Activated T-cell treated with anti-CD3 and anti-CD28 coated beads for 1 hour (primary cell): Measurements from ENCODE around the gene PEMT.

Source experiments
- DNase-seq: peaks from one replicate; pipeline ENCODE4 v3.0.0-alpha.2; 2020; ENCODE audit warnings: low read depth

PEMT gene

DNA sequence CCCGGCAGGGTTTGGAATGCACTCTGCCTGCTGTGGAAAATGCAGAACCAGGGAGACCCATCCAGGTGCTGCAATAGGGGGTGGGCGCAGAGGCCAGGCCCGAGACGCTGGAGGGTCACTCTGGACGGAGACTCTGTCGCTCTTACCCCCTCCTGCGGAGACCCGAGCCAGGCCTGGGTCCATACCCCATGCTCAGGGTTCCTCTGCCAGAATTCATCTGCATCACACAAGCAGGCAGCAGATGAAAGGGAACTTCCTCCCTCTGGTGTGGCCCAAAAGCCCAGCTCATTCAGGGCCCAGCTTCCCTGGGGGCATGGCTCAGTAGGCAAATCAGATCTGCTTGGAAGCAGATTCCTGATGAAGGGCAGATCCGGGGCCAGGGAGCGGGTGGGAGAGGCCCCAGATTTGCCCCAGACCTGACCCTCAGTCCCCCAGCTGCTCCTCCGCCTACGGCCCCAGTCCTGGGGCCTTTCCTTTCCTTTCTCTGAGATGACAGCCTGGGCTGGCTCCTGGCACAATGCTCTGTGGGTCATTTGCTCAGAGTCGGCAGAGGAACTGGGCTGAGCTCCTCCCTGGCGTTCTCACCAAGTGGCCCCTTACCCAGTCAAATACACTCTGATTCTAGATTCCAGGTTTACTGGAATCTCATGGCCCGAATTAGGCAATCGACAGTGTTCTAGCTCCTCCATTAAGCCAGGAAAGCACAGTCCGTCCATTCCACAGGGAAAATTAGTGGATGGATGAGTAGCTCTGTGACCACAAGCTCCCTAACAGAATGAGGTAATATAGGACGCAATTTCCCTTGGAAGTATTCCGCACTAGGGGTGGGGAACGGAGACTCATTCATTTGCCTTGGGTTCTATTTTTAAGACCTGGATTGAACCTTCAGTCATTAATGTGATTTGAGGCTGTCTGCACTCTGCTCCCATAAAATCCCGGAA, 76.2 kb downstream of the PEMT start:
- no peak for DNase-seq

- no peak for DNase-seq
Measured at GRCh38 chr17:17514361-17514992, 77.0 kb downstream of the PEMT start.

DNA sequence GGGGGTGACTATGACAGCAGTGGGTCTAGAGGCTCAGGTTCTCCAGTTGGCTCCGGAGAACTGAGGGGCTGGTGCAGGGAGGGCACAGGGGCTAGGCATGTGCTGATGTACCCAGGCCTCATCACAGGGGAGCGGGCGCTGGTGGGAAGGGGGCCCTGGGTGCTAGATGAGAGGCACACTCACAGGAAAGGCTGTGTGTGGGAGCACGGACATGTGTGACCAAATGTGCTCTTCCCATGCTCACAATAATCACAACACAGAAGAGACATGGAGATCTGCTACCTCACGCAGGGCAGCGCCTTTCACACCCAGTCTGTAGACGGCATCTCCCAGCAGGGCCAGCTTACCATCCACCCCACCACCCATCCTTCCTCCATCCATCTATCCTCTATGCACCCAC, 77.9 kb downstream of the PEMT start:
- DNase-seq, result no peak

GRCh38 chr17:17512866-17513265, 78.6 kb downstream of the PEMT start:
- DNase-seq, result no peak

DNA sequence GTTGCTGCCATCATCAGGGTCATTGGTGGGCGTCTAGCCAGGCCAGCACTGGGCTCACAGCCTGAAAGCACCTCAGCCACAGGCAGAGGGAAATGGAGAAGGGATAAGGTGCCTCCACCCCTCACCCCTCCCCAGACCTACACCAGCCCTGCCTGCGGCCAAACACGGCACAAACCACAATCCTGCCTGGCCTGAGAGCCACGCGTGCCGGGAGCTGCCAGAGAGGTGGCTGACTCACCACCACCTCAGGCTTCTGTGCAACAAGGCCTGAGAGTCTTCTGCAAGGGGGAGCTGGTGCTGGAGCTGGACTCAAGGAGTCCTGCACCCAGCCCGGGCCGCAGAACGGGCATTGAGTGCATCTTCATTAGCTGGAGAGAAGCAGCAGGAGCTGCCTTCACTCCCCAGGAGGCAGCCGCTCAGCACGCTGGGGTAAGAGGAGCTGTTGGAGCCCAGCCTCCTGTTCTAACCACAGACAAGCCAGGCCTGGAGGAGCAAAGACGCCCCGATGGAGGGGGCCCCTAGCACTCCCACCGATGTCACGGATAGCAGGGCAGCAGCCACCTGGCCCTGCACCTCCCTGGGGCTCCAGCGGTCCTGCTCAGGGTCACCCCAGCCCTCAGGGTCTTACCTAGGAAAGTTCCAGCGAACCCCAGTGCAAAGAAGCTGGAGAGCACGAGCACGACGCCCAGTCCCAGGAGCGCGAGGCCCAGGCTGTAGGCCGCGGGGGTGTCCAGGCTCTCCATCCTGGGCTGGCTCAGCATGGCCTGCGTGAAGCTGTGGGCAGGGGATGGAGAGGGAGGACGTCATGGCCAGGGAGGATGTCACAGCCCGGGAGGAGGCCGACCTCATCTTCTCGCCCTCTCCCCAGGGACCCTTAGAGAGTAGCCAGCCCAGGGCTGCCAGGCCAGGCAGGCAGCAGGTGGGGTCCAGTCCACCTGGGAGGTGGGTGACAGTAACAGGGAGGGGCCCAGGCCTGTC, 79.3 kb downstream of the PEMT start:
- DNase-seq, result no peak

- no peak for DNase-seq
Measured at GRCh38 chr17:17511293-17511741, 80.2 kb downstream of the PEMT start.

DNA sequence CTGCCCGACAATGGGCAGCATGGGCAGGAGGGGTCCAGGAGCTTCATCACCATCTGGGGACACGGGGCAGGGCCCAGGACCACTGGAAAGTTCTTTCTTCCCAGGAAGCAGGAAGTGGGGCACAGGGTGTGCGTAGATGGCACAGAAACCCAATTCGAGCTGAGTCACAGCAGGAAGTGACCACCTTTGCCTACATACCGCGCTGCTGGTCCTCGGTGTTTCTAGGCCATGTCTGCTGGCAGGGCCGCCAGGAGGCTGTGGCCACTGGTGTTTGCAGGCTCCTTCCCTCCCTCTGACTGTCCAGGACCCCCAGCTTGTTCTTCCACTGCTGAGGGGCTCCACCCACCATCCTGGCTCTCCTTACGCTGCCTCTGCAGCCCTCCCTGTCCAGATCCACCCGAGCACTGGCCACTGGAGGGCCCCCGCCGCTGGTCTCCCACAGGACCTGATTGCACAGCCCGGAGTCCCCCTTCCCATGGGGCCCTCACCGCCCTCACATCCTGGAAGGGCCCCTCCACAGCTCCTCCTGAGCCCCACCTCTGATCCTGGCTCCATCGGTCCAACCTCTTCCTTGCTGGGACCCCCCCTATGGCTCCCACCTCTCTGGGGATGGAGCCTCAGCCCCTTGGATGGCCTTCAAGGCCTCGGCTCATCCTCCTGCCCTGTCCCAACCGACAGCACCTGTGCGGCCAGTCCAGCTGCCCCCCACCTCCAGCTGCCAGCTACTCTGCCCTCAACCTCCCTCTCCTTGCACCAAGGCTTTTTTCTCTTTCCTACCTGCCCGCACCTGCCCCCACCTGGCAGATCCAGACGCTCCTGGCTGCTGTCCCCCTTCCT, 80.8 kb downstream of the PEMT start:
- no peak for DNase-seq

GRCh38 chr17:17509601-17510425, 81.7 kb downstream of the PEMT start:
- no peak for DNase-seq

GRCh38 chr17:17508646-17509591, 82.6 kb downstream of the PEMT start:
- no peak for DNase-seq

DNA sequence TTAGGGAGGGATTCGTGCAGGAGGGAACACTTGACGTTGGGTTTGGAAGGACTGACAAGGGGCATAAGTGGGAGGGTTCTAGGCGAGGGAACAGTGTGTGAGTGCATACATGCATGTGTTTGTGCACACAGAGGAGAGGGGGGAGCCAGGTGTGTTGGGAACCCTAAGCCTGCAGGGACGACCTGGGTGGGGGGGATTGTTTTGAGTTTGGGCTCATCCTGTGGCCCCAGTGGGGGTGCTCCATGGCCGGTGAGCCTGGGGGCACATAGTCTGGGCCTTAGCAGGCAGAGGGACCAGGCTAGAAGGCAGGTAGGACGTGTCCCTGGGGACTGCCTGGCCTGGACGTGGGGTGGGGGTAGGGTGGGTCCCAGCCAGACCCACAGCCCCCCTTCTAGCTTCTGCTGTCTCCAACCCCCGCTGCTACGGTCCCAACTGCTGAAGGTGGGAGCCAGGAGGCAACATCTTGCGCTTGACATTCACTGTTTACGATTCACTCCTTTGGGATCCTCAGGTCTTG, 83.4 kb downstream of the PEMT start:
- DNase-seq, result no peak

DNA sequence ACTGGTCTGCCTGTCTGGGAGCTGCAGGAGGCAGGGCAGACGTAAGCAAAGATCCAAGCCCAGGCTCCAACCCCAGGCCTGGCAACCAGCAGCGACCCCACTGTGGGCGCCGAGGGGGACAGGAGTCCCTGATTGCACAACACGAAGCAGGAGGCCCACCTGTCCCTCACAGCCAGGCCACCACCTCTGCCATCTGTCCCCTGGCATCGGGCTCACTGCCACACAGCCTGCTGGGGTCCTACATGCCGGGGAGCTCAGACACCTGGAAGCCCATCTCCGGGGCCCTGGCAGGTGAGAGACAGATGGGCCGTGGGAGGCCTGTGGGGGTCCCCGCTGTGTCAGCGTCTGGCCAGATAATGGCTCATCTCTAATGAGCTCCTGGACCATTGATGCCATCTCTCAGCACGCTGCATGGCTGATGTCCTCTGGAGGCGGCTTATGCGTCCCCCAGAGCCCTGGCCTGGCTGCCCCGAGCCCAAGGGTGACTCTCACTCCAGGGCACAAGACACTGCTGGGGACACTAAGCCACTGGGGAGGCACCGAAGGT, 84.0 kb downstream of the PEMT start:
- DNase-seq, result no peak

DNA sequence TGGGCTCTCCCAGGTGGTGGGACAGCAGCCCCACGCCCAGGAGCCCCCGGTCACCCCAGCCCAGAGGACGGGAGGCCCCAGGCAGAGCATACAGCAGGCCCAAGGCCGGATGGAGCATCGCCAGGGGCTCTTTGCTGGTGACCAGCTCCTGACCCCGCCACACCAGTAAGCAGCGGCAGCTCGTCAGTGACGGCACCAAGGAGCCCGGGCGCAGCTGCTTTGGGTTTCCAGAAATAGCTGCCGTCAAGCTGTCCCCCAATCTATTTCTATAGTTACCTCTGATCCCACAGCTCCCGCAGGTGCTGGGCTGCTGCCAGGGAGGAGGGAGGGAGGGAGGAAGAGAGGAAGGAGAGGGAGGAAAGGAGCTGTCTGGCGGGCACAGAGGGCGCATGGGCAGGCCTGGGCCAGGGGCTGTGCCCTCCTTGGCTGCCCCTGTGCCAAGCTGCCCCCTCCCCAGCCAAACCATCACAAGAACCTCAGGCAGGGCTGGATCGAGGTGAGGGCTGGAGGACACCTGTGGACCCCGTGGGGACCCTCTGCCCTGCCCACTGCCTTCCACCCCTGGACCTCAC, 84.5 kb downstream of the PEMT start:
- DNase-seq, result no peak

DNA sequence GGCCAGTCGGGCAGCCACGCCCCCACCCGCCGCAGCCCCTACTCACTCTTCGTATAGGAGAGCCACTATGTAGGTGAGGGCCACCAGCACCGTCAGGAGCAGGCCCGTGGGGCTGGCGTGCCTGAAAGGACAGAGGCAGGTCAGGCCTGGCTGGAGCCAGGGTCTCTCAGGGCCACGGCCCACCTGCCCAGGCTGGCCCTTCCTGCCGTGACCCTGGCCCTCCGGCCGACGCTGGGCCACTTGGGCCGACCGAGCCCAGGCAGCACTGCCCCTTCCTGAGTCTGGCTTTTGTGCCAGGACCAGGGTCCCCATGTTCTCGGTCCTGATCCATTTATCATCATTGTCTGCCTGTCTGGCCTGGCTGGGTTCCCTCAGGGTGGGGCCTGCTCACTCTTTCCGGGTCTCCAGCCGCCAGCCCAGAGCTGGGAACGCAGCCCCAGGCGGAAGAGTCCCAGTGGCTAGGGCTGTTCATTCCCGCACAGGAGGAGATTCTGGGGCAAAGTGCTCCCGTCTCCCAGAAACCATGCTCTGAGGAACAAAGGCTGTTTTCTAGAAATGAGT, 85.2 kb downstream of the PEMT start:
- DNase-seq, result no peak

DNA sequence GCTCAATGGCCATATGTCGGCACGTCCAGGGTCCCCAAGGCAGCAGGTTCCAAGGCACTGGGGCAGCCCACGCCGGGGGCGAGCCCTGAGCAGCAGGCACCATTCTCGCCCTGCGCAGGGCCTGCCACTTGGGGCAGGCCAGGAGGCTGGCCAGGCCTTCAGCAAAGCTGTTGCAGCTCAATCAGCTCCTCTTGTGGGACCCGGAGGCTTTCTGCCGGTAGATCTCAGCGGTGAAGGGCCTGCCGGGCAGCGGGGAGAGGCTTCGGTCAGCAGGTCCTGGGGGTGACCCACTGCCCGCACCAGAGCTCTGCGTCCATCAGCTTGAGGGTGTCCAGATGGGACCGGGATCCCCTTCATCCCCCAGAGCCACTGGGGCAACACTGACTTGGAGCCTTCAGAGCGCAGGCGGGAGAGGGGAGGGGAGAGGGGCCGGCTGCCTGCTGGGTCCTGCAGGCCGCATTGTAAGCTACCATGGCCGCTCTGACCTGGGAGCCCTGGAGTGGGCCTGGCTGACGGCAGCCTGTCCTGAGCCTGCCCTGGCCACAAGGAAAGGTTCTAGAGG, 85.8 kb downstream of the PEMT start:
- no peak for DNase-seq

DNA sequence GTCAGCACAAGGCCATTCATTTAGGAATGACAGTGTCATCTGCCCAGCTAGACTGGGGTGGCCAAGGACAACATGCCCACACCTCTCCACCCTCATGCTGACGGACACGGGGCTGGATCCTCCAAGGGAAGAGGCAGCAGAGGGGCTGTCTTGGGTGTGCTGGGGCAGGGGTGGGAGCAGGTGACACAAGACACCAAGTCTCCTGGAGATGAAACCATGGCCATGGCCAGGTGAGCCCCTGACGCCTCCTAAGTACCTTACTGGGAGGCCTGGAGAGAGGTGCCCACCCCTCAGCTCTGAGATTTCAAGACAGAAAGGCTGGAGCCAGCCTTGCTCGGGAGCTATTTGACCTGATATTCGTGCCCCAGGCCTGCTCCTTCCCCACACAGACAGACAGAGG, 86.4 kb downstream of the PEMT start:
- no peak for DNase-seq

GRCh38 chr17:17504341-17505140, 87.0 kb downstream of the PEMT start:
- no peak for DNase-seq
